Adrenal gland (tissue), 12 donors: ENCODE measurements around the gene PRKG1. TPM values are rescaled to one million over a fixed set of nuclear protein-coding genes. Genes with fewer than 3 reads are reported as not detected.

Experiments used
- DNase-seq, 7 donors: peaks; one replicate each; pipeline ENCODE4 v3.0.0-alpha.2; 2019 to 2020
- H3K27ac ChIP-seq, 5 donors: fragments of 200-600 bp; sonication (generic) in 4 of 5; 1 replicate in 3 of 5; 2 replicates in 2 of 5; pipeline versions ENCODE4 v1.5.1 to v1.8.0; 2016 to 2020; ENCODE audit warnings: mild to moderate bottlenecking in 1 of 5
- H3K27me3 ChIP-seq: fragments of 200-600 bp; 2 replicates; pipeline ENCODE4 v1.8.0; 2021
- H3K36me3 ChIP-seq, 2 donors: fragments of 200-600 bp; replicated peaks in 1 of 2; 1 replicate in 1 of 2; 2 replicates in 1 of 2; pipeline versions ENCODE4 v1.5.1 to v1.8.0; 2018 to 2022
- H3K4me1 ChIP-seq, 2 donors: fragments of 200-600 bp; replicated peaks in 1 of 2; 1 replicate in 1 of 2; 2 replicates in 1 of 2; pipeline versions ENCODE4 v1.5.1 to v1.8.0; 2018 to 2021
- H3K4me3 ChIP-seq, 4 donors: fragments of 200-600 bp; sonication (generic) in 3 of 4; one replicate each; pipeline ENCODE4 v1.5.1; 2016 to 2018
- H3K9me3 ChIP-seq, 3 donors: fragments of 200-600 bp; sonication (generic) in 1 of 3; replicated peaks in 1 of 3; 1 replicate in 2 of 3; 2 replicates in 1 of 3; pipeline versions ENCODE4 v1.5.1 to v1.8.0; 2016 to 2021
- CTCF ChIP-seq, 6 experiments: fragments of 450-650 bp in 4 of 6; fragments of 200-600 bp in 2 of 6; sonication (generic) in 1 of 6; IDR thresholded peaks; 1 replicate in 5 of 6; 2 replicates in 1 of 6; pipeline versions ENCODE4 v1.5.1 to v1.8.0; 2016 to 2021; ENCODE audit warnings: antibody characterized with exemption in 6 of 6, mild to moderate bottlenecking in 2 of 6, moderate library complexity in 1 of 6
- POLR2A ChIP-seq, 2 donors: fragments of 450-650 bp; IDR thresholded peaks; one replicate each; pipeline ENCODE4 v1.6.1; 2017; ENCODE audit warnings: antibody characterized with exemption in 2 of 2, mild to moderate bottlenecking in 2 of 2, moderate library complexity in 1 of 2
- whole genome bisulfite sequencing, 4 donors: extraction: QIAGEN DNeasy Blood & Tissue Kit in 2 of 4; methylation state at CpG; one replicate each; pipeline versions ENCODE4 v1.1.5 to v1.1.7; 2013 to 2017; 5-methylcytosine and 5-hydroxymethylcytosine counted together
- intact Hi-C, 2 donors: fragments of 100-400 bp; cut with DNase I; formaldehyde crosslinking; loops; one replicate each; pipeline versions ENCODE4 v1.14.1 to v1.15.0; 2022 to 2023
- polyA plus RNA-seq, 3 donors: library from polyadenylated mRNA; stranded (reverse); fragments of 200-250 nt in 2 of 3; fragments of 350-450 nt in 1 of 3; fragmentation: Illumina TruSeq in 1 of 3; extraction: RNeasy Lipid Tissue Mini Kit (QIAGEN cat#74804) in 1 of 3; gene quantifications; one replicate each; pipeline ENCODE4 v1.2.3, GENCODE V29; 2013 to 2014
- total RNA-seq, 9 donors: library from RNA; depleted of rRNA in 4 of 9; stranded (reverse); fragments of >200 nt in 4 of 9; fragments of 120-200 nt in 1 of 9; fragmentation: NEBNext Ultra II Directional in 1 of 9; extraction: Animal tissue kit (Norgen Biotek cat#: 25700) in 1 of 9; gene quantifications; one replicate each; pipeline versions ENCODE4 v1.1.0 to v1.2.4, GENCODE V29; 2013 to 2023
- donor health status: healthy with polysubstance abuse.
- donor health status: Bipolar disorder and iron deficiency.
- donor health status: DM: yes; HTN: yes; CAD: no.
- donor health status: DM: no; HTN: no; CAD: no.
- donor health status: DM: no; HTN: no; CAD: no.
- donor health status: DM: yes; HTN: yes; CAD: no.

PRKG1 gene
- total and polyA plus RNA-seq, 12 donors = 6.9 to 104 (median 29.7) TPM

GRCh38 chr10:51698473-51699063, 624.3 kb downstream of the PRKG1 start:
- H3K9me3 ChIP-seq = no peaks in the 10 kb centered on the region
- H3K4me3 ChIP-seq = peak overlapping the region; percentile 70 to 98 (median 86)
- DNase-seq = peak in 4 of 7 donors; percentile 4 to 65 (median 32)
- TF ChIP-seq POLR2A (IDR thresholded peaks at IDR 0.05) (no peak), CTCF (IDR thresholded peaks at IDR 0.05) (no peak)
- 50 to 85% (median 78%) methylated on average over 2 to 8 of the region's 8 CpGs for WGBS, 4 donors
- no peaks in the 10 kb centered on the region for H3K36me3 ChIP-seq
- H3K4me1 ChIP-seq = peaks cover 16 to 42% of the 10 kb centered on the region in 2 donors
- intact Hi-C loops = no loop called here
- H3K27me3 ChIP-seq = no peaks in the 10 kb centered on the region
- H3K27ac ChIP-seq = peak overlapping the region in 4 of 5 donors; percentile 93 to 97 (median 96)

- Histone ChIP-seq H3K4me3 (peak overlapping the region; percentile 70 to 98 (median 86)), H3K9me3 (no peaks in the 10 kb centered on the region), H3K4me1 (peaks cover 16 to 39% of the 10 kb centered on the region in 2 donors), H3K27ac (peak overlapping the region; percentile 93 to 97 (median 95)), H3K27me3 (no peaks in the 10 kb centered on the region), H3K36me3 (no peaks in the 10 kb centered on the region)
- peak in 2 of 7 donors; percentile 19 to 24 for DNase-seq
- TF ChIP-seq CTCF (IDR thresholded peaks at IDR 0.05) (no peak), POLR2A (IDR thresholded peaks at IDR 0.05) (no peak)
- intact Hi-C loops = no loop called here
- WGBS, 4 donors = 0 to 2% (median 1%) methylated on average over 9 to 14 of the region's 14 CpGs
These were observed 624.8 kb downstream of the PRKG1 start for GRCh38 chr10:51699145-51699474.

- WGBS, 4 donors = 0 to 1% (median 0%) methylated on average over 28 to 45 of the region's 45 CpGs
- H3K27me3 ChIP-seq = no peaks in the 10 kb centered on the region
- peaks cover 16 to 36% of the 10 kb centered on the region in 2 donors for H3K4me1 ChIP-seq
- intact Hi-C loops = no loop called here
- H3K4me3 ChIP-seq = peak within 1 kb of the TSS; percentile 70 to 98 (median 86)
- peak within 1 kb of the TSS; percentile 93 to 97 (median 95) for H3K27ac ChIP-seq
- TF ChIP-seq CTCF (IDR thresholded peaks at IDR 0.05) (no peak), POLR2A (IDR thresholded peaks at IDR 0.05) (peak; percentile 47 to 56)
- no peaks in the 10 kb centered on the region for H3K36me3 ChIP-seq
- DNase-seq = peak; percentile 92 to 96 (median 93)
- H3K9me3 ChIP-seq = no peaks in the 10 kb centered on the region
These were observed 625.4 kb downstream of the PRKG1 start, which contains the start of gene CSTF2T for GRCh38 chr10:51699475-51700227. Gene CSTF2T (minus strand): TSS chr10:51699595. CDS start chr10:51699549, 46 bp downstream.

- H3K9me3 ChIP-seq = no peaks in the 10 kb centered on the region
- no peaks in the 10 kb centered on the region for H3K27me3 ChIP-seq
- peaks cover 16 to 36% of the 10 kb centered on the region in 2 donors for H3K4me1 ChIP-seq
- H3K4me3 ChIP-seq = peak overlapping the region in 3 of 4 donors; percentile 80 to 98 (median 92)
- DNase-seq = peak; percentile 40 to 80 (median 43)
- TF ChIP-seq CTCF (IDR thresholded peaks at IDR 0.05) = peak in 1 of 6 experiments; percentile 12
- no peak for TF ChIP-seq POLR2A (IDR thresholded peaks at IDR 0.05)
- H3K27ac ChIP-seq = peak overlapping the region; percentile 93 to 97 (median 95)
- intact Hi-C loops = no loop called here
- WGBS, 4 donors = 8 to 20% (median 15%) methylated on average over 12 of the region's 12 CpGs
- H3K36me3 ChIP-seq = no peaks in the 10 kb centered on the region
These were observed 626.0 kb downstream of the PRKG1 start for GRCh38 chr10:51700228-51700817.
